Stimulated activated naive CD4-positive, alpha-beta T cell (primary cell): ENCODE measurements around the gene SYNGR3.

ENCODE experiments used
- DNase-seq, 6 experiments: peaks; one replicate each; lab custom pipeline; 2025; lab: John Stamatoyannopoulos, UW

Gene SYNGR3

GRCh38 chr16:2040787-2041522, 51.2 kb downstream of the SYNGR3 start:
- DNase-seq: no peak

GRCh38 chr16:2042171-2042985, 52.6 kb downstream of the SYNGR3 start:
- no peak for DNase-seq

DNA sequence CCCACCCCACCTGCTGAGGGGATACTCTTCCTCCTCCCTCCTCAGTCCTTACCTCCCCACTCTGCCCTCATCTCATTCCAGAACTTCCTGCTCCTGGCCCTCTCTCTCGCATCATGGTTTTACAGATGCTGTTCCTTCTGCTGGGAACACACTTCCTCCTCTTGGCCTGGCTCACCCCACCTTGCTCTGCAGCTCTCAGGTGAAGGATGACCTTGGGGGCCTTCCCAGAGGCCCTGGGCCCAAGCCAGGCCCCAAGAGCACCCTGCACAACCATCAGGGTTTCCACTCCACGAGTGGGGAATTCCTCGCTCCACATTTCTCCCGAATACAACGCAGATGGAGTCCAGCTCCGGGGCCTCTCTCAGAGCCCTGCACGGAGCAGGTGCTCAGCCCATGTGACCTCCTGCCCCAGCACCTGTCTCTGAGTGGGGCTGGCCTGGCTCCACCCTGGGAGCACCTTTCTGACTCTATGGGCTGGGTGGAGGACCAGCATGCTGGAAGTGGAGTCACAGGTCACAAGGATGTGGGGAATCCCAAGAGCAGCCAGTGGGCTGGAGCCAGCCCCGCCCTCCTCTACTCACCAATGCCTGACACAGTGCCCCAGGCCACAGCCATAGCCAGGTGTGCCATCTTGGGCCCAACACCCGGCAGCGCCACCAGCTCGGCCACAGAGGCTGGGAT, 53.4 kb downstream of the SYNGR3 start:
- DNase-seq: no peak
